ENCODE measurements around the gene CHCHD10.
A peak's percentile ranks its signal among the peaks of the same experiment; 100 is the strongest.
"Not testable (repeated sequence)": the region's sequence is repeated elsewhere in the genome, so short reads cannot be mapped to it uniquely, and the experiment has no call there.

The CHCHD10 gene

DNA sequence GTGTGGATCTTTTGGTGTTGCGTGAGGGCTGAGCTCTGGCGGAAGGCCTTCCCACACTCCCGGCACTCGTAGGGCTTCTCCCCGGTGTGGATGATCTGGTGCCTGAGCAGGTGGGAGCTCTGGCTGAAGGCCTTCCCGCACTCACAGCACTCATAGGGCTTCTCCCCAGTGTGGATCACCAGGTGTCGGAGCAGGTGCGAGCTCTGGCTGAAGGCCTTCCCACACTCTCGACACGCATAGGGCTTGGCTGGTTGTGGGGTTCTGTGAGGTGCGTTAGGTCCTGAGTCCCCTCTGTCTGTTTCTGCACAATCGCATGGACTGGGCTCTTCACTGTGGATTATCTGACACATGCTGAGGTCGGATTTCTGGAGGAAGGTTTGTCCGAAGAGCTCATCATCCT, 23.3 kb downstream of the CHCHD10 start:
- DNase-seq = no peak

DNA sequence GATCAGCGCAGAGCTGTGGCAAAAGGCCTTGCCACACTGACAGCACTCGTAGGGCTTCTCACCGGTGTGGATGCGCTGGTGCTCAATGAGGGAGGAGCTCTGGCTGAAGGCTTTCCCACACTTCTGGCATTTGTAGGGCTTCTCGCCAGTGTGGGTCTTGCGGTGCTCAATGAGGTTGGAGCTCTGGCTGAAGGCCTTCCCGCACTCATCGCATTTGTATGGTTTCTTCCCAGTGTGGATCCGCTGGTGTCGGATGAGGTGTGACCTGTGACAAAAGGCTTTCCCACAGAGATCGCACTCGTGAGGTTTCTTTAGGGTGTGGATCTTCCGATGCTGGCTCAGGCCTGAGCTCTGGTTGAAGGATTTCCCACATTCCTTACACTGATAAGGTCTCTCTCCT, 23.8 kb downstream of the CHCHD10 start:
- DNase-seq = no peak

DNA sequence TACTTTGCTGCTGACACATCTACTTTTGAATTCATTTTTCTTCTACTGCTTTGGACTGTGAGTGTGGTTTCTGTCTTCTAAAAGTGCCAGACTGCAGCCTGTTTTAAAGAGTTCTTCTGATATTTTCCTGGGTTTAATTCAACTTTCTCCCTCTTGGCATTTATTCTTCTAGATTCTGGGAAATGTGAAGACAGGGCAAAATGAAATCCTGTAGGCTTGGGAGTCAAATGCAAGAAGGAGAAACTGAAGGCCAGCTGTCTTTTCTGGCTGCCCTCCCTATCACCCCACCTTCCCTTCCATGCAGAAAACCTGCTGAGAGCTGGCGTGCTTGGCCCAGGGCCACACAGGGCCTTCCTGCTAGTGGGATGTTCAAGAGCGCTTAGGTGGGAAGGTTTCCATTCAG, 24.5 kb downstream of the CHCHD10 start:
- no peak for DNase-seq

DNA sequence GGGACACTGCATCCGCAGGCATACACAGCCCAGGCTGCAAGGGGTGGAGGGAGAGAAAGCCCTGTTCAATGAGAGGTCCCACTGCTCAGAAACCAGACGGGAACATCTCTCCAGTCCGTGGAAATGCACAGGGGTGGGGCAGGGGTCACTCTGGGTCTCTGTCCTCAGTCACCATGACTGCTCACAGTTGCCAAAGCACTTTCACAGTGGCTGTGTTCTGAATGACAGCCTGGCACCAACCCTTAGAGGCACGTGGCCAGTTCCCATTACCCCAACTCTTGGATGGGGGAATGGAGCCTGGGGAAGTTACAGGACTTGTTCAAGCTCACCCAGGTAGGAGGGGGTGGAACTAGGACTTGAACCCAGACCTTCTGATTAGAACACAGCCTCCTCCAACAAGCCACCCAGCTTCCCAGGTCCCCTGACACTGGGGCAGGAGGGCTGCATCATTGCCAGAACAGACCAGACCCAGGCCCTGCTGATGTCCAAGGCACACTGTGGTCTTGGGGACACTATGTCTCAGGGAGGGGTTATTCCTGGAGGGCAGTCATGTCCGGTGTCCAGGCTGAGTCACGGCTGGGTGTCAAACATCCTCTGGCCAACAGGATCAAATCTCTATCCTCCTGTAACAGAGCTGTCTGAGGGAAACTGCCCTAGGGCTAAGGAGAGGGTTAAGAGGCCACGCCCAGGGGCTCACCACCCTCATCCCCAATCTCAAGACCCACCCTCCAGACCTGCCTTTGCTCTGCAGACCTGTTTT, 25.1 kb downstream of the CHCHD10 start:
- no peak for DNase-seq

DNA sequence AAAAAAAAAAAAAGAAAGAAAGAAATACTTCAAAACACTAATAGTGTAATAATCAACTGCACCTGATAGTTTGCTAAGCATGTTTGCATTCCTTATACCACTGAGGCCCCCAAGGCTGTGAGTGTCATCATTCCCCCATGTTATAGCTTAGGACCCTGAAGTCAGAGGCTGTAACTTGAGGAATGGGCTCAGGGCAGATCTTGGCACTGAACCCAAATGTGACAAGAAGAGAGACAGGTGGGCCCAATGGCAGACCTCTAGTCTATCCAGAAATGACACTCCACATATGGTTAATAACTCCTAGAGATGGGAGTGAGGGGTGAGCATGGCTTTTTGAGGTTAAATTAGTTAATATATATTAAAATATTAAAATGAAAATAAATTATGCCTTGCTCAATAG, 30.1 kb downstream of the CHCHD10 start:
- no peak for DNase-seq

DNA sequence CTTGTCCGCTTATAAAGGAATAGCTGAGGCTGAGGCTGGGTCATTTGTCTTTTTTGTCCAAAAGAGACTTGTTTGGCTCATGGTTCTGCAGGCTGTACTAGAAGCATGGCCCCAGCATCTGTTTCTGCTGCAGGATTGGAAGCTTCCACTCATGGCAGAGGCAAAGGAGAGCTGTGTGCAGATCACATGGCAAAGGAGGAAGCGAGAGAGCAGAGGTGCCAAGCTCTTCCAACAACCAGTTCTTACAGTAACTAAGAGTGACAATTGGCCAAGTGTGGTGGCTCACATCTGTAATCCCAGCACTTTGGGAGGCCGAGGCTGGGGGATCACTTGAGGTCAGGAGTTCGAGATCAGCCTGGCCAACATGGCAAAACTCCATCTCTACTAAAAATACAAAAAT, 39.7 kb downstream of the CHCHD10 start:
- DNase-seq = not testable (repeated sequence)

DNA sequence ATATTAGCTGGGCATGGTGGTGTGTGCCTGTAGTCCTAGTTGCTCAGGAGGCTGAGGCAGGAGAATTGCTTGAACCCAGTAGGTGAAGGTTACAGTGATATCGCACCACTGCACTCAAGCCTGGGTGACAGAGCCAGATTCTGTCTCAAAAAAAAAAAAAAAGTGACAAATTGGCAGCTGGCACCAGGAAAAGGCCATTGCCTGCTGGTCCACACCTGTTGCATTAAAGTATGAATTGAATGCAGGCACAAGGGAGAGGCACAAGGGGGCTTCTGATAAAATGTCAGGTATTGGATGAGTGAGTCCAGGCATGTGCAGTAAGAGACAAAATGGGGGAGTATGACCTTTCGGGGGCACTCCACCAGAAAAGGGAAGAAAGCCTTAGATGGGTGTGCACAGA, 45.0 kb downstream of the CHCHD10 start:
- DNase-seq = no peak

DNA sequence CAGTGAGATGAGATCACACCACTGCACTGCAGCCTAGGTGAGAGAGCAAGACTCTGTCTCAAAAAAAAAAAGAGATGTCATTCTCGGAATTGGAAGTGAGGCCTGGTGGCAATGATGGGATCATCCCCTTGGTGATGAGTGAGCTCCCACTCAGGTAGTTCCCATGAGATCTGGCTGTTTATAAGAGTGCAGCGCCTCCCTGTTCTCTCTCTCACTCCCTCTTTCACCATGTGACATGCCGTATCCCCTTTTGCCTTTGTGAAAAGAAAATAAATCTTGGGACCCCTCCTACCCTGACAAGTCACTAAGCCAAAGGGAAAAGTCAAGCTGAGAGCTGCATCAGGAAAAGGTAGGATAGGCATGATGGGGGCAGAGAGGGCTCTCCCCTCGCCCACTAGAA, 45.6 kb downstream of the CHCHD10 start:
- no peak for DNase-seq

DNA sequence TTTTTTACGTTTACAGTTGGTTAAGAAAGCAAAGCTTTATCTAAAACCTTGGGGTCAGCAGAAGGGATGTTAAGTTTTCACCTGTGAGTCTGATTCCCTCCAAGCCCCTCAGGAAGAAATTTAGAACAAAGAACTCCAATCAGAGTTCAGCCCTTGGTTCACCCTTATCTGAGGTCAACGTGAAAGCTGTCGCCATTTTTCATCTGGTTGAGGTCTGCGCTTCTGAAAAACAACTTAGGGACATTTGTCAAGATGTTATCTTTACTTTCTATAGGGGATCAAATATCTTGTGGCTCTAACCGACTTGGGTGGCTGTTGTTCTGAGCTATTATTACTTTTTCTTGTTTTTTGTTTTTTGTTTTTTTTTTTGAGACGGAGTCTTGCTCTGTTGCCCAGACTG, 46.9 kb downstream of the CHCHD10 start:
- no peak for DNase-seq

DNA sequence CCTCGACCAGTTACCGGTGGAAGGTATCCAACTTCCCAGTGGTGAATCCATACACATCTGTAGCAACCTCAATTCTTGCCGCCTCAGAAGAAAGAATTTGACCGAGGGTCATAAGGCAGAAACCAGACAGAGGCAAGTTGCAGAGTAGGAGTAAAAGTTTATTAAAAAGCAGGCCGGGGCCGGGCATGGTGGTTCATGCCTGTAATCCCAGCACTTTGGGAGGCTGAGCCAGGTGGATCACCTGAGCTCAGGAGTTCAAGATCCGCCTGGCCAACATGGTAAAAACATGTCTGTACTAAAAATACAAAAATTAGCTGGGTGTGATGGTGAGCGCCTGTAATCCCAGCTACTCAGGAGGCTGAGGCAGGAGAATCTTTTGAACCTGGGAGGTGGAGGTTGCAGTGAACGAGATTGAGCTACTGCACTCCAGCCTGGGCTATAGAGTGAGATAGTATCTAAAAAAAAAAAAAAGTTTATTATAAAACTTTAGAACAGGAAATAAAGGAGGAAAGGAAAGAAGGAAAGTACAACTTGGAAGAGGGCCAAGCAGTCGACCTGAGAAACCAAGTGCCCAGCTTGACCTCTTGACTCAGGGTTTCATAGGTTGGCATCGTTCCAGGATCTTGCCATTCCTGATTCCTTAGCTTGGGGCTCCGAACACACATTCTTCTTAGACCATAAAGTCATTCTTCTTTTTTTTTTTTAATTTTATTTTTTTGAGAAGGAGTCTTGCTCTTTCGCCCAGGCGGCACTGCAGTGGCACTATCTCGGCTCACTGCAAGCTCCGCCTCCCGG, 49.2 kb downstream of the CHCHD10 start:
- DNase-seq = no peak

DNA sequence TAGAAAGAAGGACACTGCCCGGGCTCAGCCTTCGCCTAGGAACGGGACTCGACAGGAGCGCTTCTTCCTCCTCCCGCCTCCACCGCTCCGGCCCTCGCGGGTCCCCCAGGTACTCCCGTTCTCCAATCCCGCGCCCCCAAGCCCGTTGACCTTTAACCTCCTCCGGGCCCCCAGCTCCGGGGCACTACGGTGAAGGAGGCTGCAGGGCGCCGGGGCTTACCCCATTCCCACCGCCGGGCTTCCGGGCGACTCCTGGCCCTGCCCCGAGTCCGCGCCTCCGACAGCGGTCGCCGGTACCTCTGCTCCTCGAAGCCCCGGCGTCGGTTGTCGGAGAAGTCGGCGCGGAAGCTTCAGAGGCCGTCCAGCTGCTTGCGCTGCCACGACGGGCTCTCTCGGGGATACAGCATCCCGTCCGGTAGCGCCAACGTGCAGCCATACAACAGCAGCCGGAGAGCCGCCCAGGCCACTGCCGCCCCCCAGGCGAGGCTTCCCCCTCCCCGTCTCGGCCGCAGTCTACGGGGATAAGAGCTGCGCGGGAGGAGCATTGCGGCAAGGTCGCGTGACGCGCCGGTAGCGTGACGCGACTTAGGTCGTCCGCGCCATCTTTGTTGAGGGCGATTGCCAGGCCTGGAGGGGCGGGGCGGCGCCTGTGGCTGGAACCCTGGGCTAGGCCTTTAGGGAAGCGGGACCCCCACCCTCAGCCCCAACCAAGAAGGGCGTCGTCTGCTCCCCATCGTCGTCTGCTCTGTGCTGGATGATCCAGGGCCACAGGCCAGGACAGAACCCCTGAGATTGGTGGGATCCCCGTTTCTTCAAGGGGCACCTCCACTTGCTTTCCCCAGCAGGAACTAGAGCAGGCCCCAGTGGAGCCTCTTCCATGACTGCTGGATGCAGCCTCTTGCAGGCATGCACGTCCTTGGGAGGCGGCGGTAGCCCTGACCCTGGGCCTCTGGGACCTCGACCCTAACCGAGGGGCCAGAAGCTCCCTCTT, 50.7 kb downstream of the CHCHD10 start:
- peak; percentile 61 for DNase-seq
